ENCODE measurements around the gene NRG4. TPM values are rescaled to one million over a fixed set of nuclear protein-coding genes. Genes with fewer than 3 reads are reported as not detected.

The NRG4 gene
- total RNA-seq, 1 experiment from 2014 or later, result 0.55 TPM

DNA sequence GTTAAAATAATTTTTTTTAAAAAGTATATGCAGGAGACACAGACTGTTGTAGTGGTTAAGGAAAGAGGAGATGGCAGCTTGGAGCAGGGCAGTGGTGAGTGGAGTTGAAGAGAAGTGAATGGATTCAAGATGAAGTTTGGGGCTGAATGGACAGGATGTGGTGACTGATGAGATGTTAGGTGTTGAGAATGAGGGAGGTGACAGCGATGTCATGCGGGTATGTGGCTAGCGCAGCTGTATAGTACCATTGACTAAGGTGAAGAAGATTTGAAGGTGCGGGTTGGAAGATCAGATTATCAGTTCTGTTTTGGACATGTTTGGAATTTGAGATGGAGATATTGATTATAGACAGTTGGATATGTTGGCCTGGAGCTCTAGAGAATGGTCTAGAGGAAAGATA lies 88.5 kb downstream of the NRG4 start:
- Mint-ChIP-seq H3K4me3 (no peak overlapping the region), H3K27me3 (ENCODE audit: low read depth) (no peaks in the 10 kb centered on the region), H3K27ac (no peak overlapping the region), H3K9me3 (no peaks in the 10 kb centered on the region), H3K36me3 (peaks cover 18% of the 10 kb centered on the region), H3K4me1 (peaks cover 45% of the 10 kb centered on the region)
- ATAC-seq (no peak), DNase-seq (ENCODE audit: low spot score) (no peak)
- ChIA-PET CTCF (interaction anchor here (1.0 to 1.2 kb wide), 2 partner anchors 114 to 136 kb away, joined by 3 to 5 read pairs; partner anchors contain the start of gene TMEM266), POLR2A (interaction anchor here (1.1 kb wide), 1 partner anchor 21 kb away, joined by 3 read pairs; no protein-coding TSS in a partner anchor)
- no peak for TF ChIP-seq NFYB (CRISPR knock-in tag; conservative IDR thresholded peaks at IDR 0.05; ENCODE audit: low read depth)
- no peak for TF ChIP-seq MXD4 (CRISPR knock-in tag; IDR thresholded peaks at IDR 0.05; ENCODE audit: borderline replicate concordance)
- TF ChIP-seq ATF1 (CRISPR knock-in tag; IDR thresholded peaks at IDR 0.05), result no peak
- no peak for TF ChIP-seq NFE2L1 (CRISPR knock-in tag; IDR thresholded peaks at IDR 0.05)
- TF ChIP-seq HMGA2 (CRISPR knock-in tag; IDR thresholded peaks at IDR 0.05), result no peak
- no peak for TF ChIP-seq ZNF232 (CRISPR knock-in tag; IDR thresholded peaks at IDR 0.05)
- no peak for TF ChIP-seq ERG (CRISPR knock-in tag; IDR thresholded peaks at IDR 0.05)
- TF ChIP-seq, protein P1, sequence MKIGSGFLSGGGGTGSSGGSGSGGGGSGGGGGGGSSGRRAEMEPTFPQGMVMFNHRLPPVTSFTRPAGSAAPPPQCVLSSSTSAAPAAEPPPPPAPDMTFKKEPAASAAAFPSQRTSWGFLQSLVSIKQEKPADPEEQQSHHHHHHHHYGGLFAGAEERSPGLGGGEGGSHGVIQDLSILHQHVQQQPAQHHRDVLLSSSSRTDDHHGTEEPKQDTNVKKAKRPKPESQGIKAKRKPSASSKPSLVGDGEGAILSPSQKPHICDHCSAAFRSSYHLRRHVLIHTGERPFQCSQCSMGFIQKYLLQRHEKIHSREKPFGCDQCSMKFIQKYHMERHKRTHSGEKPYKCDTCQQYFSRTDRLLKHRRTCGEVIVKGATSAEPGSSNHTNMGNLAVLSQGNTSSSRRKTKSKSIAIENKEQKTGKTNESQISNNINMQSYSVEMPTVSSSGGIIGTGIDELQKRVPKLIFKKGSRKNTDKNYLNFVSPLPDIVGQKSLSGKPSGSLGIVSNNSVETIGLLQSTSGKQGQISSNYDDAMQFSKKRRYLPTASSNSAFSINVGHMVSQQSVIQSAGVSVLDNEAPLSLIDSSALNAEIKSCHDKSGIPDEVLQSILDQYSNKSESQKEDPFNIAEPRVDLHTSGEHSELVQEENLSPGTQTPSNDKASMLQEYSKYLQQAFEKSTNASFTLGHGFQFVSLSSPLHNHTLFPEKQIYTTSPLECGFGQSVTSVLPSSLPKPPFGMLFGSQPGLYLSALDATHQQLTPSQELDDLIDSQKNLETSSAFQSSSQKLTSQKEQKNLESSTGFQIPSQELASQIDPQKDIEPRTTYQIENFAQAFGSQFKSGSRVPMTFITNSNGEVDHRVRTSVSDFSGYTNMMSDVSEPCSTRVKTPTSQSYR (CRISPR knock-in tag; IDR thresholded peaks at IDR 0.05), result no peak
- TF ChIP-seq SMAD3 (CRISPR knock-in tag; IDR thresholded peaks at IDR 0.05; ENCODE audit: borderline replicate concordance), result no peak
- no peak for TF ChIP-seq ZNF263 (CRISPR knock-in tag; IDR thresholded peaks at IDR 0.05; ENCODE audit: low read depth)
- TF ChIP-seq NFATC4 (CRISPR knock-in tag; IDR thresholded peaks at IDR 0.05), result no peak
- TF ChIP-seq, protein P2, sequence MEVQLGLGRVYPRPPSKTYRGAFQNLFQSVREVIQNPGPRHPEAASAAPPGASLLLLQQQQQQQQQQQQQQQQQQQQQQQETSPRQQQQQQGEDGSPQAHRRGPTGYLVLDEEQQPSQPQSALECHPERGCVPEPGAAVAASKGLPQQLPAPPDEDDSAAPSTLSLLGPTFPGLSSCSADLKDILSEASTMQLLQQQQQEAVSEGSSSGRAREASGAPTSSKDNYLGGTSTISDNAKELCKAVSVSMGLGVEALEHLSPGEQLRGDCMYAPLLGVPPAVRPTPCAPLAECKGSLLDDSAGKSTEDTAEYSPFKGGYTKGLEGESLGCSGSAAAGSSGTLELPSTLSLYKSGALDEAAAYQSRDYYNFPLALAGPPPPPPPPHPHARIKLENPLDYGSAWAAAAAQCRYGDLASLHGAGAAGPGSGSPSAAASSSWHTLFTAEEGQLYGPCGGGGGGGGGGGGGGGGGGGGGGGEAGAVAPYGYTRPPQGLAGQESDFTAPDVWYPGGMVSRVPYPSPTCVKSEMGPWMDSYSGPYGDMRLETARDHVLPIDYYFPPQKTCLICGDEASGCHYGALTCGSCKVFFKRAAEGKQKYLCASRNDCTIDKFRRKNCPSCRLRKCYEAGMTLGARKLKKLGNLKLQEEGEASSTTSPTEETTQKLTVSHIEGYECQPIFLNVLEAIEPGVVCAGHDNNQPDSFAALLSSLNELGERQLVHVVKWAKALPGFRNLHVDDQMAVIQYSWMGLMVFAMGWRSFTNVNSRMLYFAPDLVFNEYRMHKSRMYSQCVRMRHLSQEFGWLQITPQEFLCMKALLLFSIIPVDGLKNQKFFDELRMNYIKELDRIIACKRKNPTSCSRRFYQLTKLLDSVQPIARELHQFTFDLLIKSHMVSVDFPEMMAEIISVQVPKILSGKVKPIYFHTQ (CRISPR knock-in tag; IDR thresholded peaks at IDR 0.05), result no peak
- TF ChIP-seq, protein P3, sequence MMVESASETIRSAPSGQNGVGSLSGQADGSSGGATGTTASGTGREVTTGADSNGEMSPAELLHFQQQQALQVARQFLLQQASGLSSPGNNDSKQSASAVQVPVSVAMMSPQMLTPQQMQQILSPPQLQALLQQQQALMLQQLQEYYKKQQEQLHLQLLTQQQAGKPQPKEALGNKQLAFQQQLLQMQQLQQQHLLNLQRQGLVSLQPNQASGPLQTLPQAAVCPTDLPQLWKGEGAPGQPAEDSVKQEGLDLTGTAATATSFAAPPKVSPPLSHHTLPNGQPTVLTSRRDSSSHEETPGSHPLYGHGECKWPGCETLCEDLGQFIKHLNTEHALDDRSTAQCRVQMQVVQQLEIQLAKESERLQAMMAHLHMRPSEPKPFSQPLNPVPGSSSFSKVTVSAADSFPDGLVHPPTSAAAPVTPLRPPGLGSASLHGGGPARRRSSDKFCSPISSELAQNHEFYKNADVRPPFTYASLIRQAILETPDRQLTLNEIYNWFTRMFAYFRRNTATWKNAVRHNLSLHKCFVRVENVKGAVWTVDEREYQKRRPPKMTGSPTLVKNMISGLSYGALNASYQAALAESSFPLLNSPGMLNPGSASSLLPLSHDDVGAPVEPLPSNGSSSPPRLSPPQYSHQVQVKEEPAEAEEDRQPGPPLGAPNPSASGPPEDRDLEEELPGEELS (CRISPR knock-in tag; IDR thresholded peaks at IDR 0.05), result no peak
- no peak for TF ChIP-seq E2F4 (CRISPR knock-in tag; IDR thresholded peaks at IDR 0.05; ENCODE audit: borderline replicate concordance, low read depth)
- no peak for TF ChIP-seq ZNF416 (CRISPR knock-in tag; IDR thresholded peaks at IDR 0.05)
